AG09309 (cell line): ENCODE data around the gene MASP2.
"Not testable (repeated sequence)": the region's sequence is repeated elsewhere in the genome, so short reads cannot be mapped to it uniquely, and the experiment has no call there.

ENCODE experiments used
- DNase-seq: peaks from one replicate; pipeline ENCODE4 v3.0.0-alpha.2; 2010; ENCODE audit warnings: low read depth
- H3K4me3 ChIP-seq: 2 replicates; pipeline ENCODE4 v1.5.1; 2011; ENCODE audit warnings: mild to moderate bottlenecking, low read depth, low read length, moderate library complexity; ENCODE audit not compliant: control insufficient read depth
- CTCF ChIP-seq: IDR thresholded peaks from 2 replicates; pipeline ENCODE4 v1.5.1; 2011; ENCODE audit warnings: mild to moderate bottlenecking, low read depth, low read length, inconsistent platforms; ENCODE audit not compliant: insufficient read depth, control insufficient read depth; ENCODE audit errors: missing control alignments

MASP2 gene

GRCh38 chr1:11046625-11047365 lies at the start of gene MASP2:
TSS of gene MASP2 (minus strand) at chr1:11047239. CDS start at chr1:11047207, 32 bp downstream.
- no peak within 1 kb of the TSS for H3K4me3 ChIP-seq
- no peak for TF ChIP-seq CTCF
- no peak for DNase-seq

GRCh38 chr1:11083784-11084183 lies 36.7 kb upstream of the MASP2 start:
- not testable (repeated sequence) for H3K4me3 ChIP-seq, DNase-seq

- no peak overlapping the region for H3K4me3 ChIP-seq
- DNase-seq = no peak
- TF ChIP-seq CTCF = no peak
Measured at GRCh38 chr1:11080931-11081330, 33.9 kb upstream of the MASP2 start.

- H3K4me3 ChIP-seq = no peak overlapping the region
- TF ChIP-seq CTCF = no peak
- DNase-seq = peak; percentile 75
Measured at GRCh38 chr1:11078631-11079030, 31.6 kb upstream of the MASP2 start.

GRCh38 chr1:11073398-11073797 lies 26.4 kb upstream of the MASP2 start:
- not testable (repeated sequence) for H3K4me3 ChIP-seq, DNase-seq

GRCh38 chr1:11072216-11072917 lies 25.3 kb upstream of the MASP2 start:
- no peak overlapping the region for H3K4me3 ChIP-seq
- no peak for DNase-seq
- TF ChIP-seq CTCF = no peak

GRCh38 chr1:11071463-11072215 lies 24.6 kb upstream of the MASP2 start:
- DNase-seq = no peak
- H3K4me3 ChIP-seq = no peak overlapping the region
- TF ChIP-seq CTCF = no peak
